Activated CD4-positive, CD25-positive, alpha-beta regulatory T cell treated with anti-CD3 and anti-CD28 coated beads, Interleukin-2, amount 50 U/mL, for 24 hours (primary cell): Measurements from ENCODE around the gene CDCP2.

Experiments used
- ATAC-seq, 2 donors: fragments of 150-1000 bp; cut with Tn5 transposase; one replicate each; pipeline ENCODE4 v1.10.0; 2021; ENCODE audit warnings: mild to moderate bottlenecking in 1 of 2, moderate library complexity in 1 of 2

CDCP2 gene

DNA sequence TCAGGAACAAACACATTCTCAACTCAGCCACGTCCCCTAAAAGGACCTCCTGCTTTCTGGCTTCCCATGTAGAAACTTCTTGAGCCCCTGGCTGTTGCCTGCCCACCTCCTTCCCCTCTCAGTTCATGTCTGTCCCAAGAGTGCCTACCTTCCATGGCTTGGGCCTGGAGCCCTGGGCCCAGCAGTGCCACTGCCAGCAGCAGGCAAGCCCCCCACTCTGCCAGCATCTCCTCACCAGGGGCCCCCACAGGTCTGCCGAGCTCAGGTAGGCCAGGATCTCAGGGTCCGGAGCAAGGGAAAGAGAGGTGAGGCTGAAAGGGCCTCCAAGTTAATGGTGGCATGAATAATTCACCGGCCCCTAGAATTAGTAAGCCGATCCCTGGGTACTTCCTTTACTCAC lies at the start of gene CDCP2:
Gene CDCP2 (minus strand): TSS at position 305 of the 400 bp plus-strand sequence. CDS start 78 bp downstream, at position 227.
- no peak for ATAC-seq

DNA sequence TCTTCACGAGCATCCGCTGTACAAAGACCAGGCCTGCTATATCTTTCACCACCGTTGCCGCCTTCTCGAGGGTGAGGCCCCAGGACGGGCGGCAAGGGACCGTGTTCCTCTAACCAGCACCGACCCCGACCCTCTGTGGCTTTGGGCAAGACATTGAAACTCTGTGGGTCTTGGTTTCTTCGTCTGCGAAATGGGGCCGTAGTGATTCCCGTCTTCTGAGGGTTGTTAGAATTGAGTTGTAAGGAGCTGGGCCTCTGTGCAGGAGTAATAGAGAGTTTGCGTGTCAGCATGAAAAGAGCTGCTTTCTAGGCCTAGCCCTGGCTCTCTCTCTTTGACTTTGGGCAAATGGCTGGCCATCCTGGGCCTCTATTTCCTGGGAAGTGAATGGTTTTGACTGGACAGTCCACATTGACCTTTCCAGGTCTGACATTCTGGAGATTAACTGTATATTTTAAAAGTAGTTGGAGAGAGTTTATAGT lies 47.8 kb upstream of the CDCP2 start:
- peak; percentile 5 to 8 for ATAC-seq

DNA sequence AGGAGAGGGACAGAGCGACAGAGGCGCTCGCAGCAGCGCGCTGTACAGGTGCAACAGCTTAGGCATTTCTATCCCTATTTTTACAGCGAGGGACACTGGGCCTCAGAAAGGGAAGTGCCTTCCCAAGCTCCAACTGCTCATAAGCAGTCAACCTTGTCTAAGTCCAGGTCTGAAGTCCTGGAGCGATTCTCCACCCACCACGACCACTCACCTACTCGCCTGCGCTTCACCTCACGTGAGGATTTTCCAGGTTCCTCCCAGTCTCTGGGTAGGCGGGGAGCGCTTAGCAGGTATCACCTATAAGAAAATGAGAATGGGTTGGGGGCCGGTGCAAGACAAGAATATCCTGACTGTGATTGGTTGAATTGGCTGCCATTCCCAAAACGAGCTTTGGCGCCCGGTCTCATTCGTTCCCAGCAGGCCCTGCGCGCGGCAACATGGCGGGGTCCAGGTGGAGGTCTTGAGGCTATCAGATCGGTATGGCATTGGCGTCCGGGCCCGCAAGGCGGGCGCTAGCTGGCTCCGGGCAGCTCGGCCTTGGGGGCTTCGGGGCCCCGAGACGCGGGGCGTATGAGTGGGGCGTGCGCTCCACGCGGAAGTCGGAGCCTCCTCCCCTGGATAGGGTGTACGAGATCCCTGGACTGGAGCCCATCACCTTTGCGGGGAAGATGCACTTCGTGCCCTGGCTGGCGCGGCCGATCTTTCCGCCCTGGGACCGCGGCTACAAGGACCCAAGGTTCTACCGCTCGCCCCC lies 47.1 kb upstream of the CDCP2 start, which contains the start of the genes CYB5RL and MRPL37:
Gene CYB5RL (minus strand): TSS at position 266 of the 754 bp plus-strand sequence. CDS start 4,414 bp downstream, outside the sequence.
Gene MRPL37 (plus strand): TSS at position 403 of the 754 bp plus-strand sequence. CDS start 77 bp downstream, at position 480.
- ATAC-seq: peak; percentile 98 to 99

DNA sequence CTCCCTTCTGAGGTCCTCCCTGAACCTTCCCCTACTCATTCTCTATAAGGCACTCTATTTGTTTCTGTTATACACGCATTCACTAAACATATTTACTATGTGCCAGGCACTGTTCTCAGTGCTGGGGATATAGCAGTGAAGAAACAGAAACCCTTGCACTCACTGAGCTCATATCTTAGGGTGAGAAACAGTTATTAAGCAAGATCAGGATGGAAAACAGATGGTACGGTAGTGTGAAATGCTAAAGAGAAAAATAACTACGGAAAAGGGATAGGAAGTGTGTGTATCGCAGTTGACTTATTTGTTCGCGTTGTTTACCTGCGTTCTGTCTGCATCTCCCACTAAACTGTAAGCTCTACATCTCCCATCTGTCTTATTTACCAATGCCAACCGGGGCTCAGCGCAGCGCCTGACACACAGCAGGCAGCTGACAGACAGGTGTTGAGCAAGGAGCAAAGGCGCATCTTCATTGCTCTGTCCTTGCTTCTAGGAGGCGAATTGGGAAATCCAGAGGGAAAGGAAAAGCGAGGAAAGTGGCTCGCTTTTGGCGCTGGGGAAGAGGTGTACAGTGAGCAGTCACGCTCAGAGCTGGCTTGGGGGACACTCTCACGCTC lies 46.5 kb upstream of the CDCP2 start:
- no peak for ATAC-seq

DNA sequence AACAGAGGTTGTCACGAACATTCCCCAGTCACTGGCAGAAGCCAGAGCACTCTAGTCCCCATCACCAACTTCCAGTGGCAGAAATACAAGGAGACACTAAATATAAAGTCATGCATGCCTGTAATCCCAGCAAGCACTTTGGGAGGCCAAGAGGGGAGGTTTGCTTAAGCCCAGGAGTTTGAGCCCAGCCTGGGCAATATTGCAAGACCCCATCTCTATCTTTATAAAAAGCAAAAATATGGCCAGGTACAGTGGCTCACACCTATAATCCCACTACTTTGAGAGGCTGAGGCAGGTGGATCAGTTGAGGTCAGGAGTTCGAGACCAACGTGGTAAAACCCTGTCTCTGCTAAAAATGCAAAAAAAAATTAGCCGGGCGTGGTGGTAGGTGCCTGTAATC lies 40.7 kb upstream of the CDCP2 start:
- no peak for ATAC-seq

DNA sequence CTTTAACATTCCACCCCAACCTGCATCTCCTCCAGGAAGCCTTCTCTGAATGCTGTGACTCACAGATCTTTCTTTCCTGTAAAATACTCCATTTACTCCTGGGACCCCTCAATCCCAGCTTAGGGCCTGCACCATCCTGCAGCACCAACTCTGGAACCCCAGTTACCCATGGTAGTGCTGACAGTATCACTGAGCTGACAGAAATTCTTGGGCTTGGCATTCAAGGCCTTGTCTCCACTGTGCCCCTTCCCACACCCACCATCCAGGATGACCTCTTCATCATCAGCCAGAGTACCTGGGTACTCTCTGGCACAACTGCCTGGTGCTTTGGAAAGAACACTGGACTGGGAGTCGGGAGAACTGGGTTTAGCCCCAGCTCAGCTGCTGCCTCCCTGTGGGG lies 38.7 kb upstream of the CDCP2 start:
- ATAC-seq: no peak

DNA sequence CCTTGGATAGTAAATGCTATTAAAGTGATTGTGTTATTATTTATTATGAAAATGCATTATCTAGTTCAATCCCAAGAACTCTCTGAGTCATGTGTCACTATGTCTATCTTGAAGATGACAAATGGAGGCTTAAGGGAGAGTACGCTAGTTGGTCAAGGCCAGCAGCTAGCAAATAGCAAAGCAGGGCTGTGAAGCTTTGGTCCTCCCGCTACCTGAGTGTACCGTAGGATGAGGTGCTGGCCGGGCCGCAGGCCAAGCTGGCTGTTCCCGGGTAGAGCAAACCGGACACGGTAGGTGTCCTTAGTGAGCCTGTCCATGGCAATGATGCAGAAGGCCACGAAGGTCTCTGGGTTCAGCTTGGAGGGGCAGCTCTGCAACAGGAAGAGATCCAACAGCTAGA lies 37.7 kb upstream of the CDCP2 start:
- ATAC-seq: no peak

DNA sequence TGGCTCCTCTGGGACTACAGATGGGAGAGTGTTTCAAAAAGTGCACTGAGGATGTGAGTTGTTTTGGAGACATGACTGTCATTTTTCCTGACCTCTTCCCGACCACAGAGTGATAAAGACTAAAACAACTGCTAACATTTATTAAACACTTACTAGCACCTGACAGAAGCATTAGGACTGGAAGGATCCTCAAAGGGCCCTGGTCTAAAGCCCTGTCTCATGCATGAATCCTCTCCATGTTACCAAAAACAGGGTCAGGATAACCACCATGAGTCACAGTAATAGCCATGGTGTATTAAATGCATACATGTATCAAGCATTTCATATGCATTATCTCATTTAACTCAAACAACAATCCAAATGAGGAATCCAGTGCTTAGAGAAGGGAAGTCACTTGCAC lies 35.5 kb upstream of the CDCP2 start:
- ATAC-seq: no peak

DNA sequence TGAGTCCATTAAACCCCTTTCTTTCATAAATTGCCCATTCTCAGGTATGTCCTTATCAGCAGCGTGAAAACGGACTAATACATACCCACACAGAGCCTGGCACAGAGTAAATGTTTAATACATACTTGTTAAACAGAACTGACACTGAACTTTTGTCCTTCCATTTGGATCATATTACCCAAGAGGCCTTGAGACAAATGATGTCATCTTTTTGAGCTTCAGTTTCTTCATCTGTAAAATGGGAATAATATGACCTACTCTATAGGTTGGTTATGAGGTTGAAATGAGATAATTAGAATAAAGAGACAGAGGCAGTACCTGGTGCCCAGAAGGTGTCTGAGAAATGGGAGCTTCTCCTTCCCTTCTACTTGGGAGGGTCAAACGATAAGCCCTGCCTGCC lies 33.3 kb upstream of the CDCP2 start:
- ATAC-seq: no peak

DNA sequence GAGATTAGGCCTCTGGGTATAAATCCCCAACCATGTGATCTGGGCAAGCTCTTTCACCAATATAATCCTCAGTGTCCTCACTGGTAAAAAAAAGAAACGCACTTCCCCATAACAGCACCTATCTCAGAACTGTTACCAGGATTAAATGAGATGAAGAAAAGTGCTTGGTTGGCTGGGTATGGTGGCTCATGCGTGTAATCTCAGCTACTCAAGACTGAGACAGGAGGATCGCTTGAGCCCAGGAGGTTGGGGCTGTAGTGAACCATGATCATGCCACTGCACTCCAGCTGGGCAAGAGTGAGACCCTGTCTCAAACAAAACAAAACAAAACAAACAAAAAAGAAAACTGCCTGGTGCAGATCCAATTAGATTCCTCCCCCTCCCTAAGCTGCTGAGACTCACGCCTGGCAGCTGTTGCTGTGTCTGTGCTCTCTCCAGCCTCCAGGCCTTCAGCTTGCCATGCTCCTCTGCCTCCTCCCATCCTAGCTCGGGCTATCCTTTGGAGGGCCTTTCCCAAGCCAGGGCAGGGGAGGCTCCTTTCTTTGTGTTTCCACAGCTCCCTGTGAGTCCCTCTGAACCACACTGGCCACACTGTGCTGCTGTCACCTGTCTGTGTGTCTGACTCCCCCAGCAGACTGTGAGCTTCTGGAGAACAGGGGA lies 28.0 kb upstream of the CDCP2 start:
- no peak for ATAC-seq

DNA sequence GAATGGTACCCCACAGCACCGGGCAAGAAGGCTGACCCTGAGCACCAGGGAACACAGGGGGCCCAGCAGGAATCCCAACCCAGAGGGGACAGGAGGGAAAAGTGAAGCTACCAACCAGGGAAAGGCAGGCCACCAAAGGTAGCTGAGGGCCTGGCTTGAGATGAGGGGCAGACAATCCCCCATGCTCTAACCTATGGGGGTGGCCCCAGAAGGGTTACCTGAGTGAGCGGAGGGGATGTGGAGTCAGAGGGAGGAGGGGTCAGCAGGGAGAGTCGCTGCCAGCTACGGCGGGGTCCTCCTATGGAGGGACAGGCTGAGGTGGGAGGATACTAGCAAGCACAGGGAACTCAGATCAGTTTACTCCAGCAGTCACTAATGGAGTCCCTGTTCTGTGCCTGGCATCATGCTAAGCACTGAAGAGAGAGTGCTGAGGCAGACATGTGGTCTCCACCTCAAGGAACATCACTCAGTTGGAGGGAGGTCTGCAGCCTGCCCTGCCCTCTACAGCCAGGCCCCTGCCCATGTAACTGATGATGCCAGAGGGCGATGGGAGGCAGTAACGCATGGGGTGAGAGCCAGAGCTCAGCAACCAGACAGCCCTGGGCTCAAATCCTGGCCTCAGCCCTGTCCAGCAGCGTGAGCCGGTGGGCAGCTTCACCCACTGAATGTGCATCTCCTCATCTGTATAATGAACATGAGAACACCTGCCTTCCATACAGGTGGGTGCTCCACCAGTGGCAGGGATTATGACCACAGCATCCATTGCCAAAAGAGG lies 25.7 kb upstream of the CDCP2 start:
- ATAC-seq: no peak

DNA sequence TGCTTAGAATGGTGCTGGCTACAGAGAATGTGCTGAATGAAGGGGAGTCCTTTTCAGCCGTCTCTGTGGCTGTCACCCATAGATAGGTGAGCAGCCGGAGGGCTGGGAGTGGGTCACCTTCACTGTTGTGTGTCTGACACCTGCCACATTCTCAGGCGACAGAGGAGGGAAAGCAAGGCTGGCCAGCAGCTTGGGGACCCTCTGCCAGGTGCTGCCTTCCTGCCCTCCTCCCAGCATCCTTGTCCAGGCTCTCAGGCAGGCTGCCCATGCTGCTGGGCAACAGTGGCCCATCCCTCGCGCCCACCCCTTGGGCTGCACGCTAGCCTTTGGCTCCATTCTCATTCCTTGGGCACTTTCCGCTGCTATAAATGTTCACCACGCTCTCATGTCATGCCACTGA lies 24.9 kb upstream of the CDCP2 start:
- ATAC-seq: no peak

DNA sequence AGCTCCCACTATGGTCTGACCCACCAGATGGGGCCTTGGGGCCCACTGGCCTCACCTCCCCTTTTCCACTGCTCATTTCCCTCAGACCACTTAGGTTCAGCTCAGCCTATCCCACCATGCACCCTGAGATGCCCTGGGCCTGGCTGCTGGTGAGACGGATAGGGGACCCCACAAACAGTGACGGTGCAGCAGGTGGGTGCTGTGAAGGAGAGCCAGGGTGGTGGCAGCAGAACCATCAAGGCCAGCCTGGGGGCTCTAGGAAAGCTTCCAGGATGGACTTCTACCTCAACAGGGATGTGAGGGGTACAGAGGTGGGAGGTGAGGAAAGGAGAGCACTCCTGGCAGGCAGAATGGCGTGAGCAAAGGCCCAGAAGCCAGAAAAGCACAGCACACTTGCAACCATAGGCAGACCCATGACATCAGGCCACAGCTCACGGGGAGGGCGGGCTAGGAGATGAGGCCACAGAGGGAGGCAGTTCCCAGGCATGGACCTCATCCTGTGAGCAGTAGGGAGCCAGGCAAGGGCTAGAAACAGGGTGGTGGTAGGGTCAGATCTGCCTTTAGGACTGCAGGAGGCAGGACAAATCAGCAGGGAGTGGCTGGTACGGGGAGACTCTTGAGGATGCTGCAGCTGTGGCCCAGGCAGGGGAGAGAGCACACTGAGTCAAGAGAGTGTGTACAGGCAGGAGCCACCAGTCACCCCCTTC lies 24.0 kb upstream of the CDCP2 start:
- no peak for ATAC-seq

DNA sequence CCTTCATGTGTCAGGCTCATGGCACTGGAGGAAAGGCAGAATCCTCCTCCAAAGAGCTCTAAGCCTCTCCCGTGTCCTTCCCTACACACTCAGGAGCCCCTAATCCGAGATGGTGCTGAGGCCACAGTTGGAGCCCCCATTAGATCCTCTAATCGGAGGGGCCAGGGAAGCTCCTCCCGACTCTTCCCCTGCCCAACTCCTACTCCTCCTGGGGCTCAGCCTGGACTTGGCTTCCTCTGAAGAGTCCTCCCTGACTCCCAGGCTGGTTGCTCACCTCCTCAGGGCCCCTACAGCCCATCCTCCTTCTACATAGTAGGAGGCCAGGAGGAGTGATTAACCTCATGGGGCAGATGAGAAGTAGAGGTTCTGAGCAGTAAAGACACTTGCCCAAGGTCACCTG lies 21.3 kb upstream of the CDCP2 start:
- no peak for ATAC-seq

DNA sequence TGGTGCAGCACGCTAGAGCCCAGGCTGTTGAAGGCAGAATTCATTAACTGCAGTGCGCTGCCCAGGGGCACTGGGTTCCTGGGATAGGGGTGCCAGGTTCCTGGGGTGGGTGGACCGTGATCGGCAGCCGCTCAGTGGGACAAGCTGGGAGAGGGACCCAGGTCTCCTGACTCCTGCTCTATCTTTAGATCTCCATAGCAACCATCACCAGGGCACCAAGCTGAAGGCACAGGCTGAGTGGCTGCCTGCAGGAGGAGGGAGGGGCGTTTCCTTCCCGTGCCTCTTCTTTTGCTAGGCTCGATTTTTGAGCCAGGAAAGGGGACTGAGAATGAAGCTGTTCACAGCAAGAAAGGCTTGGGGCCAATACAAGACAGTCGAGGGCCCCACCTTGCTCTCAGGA lies 20.9 kb upstream of the CDCP2 start:
- no peak for ATAC-seq

DNA sequence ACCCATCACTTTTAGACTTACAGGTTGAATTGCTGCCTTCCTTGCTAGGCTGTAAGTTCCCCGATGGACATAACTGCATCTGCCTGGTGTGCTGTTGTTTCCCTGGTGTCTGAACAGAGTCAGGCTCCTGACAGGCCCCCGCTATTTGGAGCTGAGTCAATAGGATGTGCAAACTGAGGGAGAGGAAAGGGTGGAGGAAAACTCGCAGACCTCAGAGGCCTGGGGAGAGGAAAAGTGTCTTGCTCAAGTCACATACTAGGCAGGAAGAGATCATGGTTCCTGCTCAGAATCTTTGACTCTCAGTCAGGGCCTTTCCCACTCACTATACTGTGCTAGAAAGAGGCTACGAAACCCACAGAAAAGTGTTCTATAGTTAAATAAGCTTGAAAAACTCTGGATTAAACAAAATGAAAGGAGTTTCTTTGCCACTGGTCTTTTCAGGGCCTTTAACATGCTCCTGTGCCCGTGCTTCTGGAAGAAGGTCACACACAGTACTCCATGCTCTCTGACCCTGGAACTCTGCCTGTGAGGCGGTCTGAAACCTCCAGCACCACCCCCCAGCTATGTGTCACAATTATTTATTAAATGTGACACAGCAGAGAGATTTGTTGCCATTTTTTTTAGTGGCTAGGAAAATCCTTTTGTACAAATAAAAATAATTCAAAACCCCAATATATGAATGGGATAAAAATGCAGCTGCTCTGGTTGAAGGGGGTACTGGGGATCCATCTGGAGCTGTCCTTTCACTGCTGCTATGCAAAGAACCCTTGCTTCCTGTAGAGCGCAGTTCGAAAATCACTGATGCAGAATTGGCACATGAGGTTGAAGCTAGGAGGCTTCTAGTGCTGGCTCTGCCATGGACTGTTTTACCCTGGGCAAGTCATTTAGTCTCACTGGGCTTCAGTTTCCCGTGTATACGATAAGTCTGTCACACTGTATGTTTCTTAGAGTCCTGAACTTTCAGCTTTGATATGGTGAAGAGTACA lies 20.1 kb upstream of the CDCP2 start:
- no peak for ATAC-seq

DNA sequence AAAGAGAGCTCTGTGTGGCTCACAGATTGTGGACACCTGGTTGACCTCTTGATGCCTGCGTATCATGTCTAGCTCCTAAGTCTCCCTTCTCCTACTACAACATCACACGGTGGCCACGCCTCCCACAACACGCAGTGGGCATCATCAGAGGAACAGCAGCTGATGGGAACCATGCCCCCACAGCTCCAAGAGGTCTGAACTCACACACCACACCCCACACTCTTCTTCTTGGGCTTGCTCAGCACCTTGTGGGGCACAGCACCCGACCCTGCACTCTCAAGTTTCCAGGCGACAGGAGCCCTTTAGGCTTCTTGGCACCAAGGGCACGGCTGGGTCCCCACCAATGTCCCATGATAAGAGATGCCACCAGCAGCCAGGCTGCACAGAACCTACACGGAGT lies 18.8 kb upstream of the CDCP2 start:
- no peak for ATAC-seq

DNA sequence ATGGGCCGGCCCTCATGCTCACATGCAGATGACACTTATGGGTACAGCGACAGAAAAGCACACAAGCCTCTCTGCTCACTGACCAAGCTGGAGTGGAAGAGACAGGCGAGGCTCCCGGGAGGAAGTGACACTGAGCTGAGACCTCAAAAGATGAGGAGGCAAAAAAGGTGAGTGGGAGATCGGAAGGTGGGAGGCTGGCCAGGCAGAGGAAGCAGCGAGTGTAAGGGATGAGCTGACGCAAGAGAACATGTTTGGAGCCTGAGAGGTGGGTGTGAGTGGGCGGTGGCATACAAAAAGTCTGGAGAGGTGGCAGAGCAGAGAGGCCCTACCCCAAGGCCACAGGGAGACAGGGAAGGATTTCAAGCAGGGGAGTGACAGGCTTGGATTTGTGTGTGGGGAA lies 18.2 kb upstream of the CDCP2 start:
- ATAC-seq: no peak

DNA sequence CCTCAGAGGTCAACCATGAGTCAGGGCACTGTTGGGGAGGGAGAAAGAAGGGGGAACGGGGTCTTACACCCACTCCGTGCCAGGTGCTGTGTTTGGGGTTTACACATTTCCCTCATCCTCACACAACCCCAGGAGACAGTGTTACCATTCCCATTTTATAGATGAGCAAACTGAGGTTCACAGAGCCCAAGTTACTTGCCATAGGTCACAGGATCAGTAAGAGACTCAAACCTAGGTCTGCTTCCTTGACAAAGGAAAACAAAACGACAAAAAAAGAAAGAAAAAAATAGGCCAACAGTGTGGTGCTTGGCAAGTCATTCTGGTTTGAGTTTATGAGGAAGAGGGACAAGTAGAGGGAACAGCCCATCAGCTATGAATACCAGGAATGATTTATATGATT lies 16.3 kb upstream of the CDCP2 start:
- ATAC-seq: no peak

DNA sequence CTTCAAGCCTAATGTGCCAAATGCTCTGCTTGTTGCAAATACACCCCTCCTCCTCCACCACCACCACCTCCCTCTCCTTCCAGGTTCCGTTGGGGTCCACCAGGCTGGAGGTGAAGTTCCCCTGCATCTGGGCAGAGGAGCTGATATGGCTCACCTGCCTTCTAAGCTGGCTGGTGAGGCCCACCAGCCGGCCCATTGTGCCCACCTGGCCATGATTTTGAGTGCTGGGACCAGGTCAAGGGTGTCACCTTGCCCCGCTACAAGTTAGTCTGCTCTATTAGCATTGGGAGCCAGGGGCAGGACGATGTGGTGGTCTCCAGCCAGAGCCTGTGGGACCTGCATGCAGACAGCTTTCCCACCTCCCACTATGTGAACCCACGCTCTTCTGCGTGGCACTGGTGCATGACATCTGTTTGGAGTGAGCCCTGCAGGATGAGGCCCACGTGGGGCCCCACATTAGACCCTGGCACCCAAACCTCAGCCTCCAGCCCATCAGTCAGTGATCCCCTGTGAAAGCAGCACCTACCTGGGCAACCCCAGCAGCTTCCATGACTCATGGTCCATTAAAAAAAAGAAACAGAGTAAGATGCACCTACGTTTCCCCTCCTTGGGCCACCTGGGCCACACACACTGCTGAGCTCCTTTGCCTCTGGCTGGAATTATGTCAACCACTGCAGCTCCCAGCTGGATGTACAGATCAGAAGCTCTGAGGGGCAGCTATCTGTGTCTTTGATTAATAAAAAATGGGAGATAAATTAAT lies 15.6 kb upstream of the CDCP2 start:
- ATAC-seq: no peak
